K562 (cell line): ENCODE measurements around the gene FZD10. TPM values are rescaled to one million over a fixed set of nuclear protein-coding genes. Genes with fewer than 3 reads are reported as not detected.

Experiments
- ATAC-seq: fragments of 200-7000 bp; cut with Tn5 transposase; 3 replicates; pipeline ENCODE4 v1.9.1; 2020; ENCODE audit warnings: moderate library complexity
- BruUV-seq: library from RNA; stranded (reverse); fragments of 400-500 nt; replicated peaks from 2 replicates; lab custom pipeline; 2021; lab: Mats Ljungman, UMichigan
- CTCF ChIA-PET: fragments of 300-600 bp; formaldehyde crosslinking; extraction: SDS; loops from one replicate; lab custom pipeline; 2021; ENCODE audit warnings: low intra/inter-chr PET ratio; lab: Yijun Ruan, JAX
- POLR2A ChIA-PET: fragments of 300-600, 350-650 bp; sonication (Branson Sonifier 250); formaldehyde crosslinking; extraction: SDS; loops from one replicate; lab custom pipeline; 2021; ENCODE audit warnings: antibody characterized with exemption, inconsistent platforms; lab: Yijun Ruan, JAX
- DNase-seq, 4 experiments: peaks; one replicate each; pipeline versions ENCODE4 v3.0.0 to v3.0.0-alpha.2; 2011 to 2018; ENCODE audit warnings: low spot score in 3 of 4, mixed read lengths in 3 of 4; ENCODE audit errors: extremely low read depth in 1 of 4
- FAIRE-seq: peaks from 2 replicates; lab custom pipeline; 2011; peaks lifted over from hg19 to GRCh38; lab: Jason Lieb, UNC
- H2AFZ ChIP-seq: 2 replicates; pipeline ENCODE4 v1.6.0; 2011; ENCODE audit warnings: low read depth, low read length, control low read depth, inconsistent platforms
- H3K27ac ChIP-seq: fragments of 200-600 bp; 3 replicates; pipeline ENCODE4 v1.8.0; 2011; ENCODE audit warnings: low read depth, mild to moderate bottlenecking, control low read depth, inconsistent platforms, low read length, moderate library complexity, mixed read lengths; ENCODE audit errors: extremely low read depth
- H3K27me3 ChIP-seq, 2 experiments: fragments of 300-600 bp in 1 of 2; 2 replicates in 1 of 2; 3 replicates in 1 of 2; pipeline versions ENCODE4 v1.6.0 to v1.8.0; 2011; ENCODE audit warnings: inconsistent platforms in 2 of 2, low read length in 2 of 2, mild to moderate bottlenecking in 1 of 2, mixed read lengths in 1 of 2, moderate library complexity in 1 of 2; ENCODE audit not compliant: control insufficient read depth in 2 of 2, insufficient read depth in 2 of 2
- H3K36me3 ChIP-seq: fragments of 300-600 bp; 3 replicates; pipeline ENCODE4 v1.8.0; 2011; ENCODE audit warnings: mild to moderate bottlenecking, low read length, inconsistent platforms; ENCODE audit not compliant: control insufficient read depth, insufficient read depth
- H3K4me1 ChIP-seq, 2 experiments: fragments of 200-600 bp in 1 of 2; replicated peaks in 1 of 2; 2 replicates in 1 of 2; 3 replicates in 1 of 2; pipeline versions ENCODE4 v1.5.1 to v1.8.0; 2011; ENCODE audit warnings: inconsistent platforms in 2 of 2, low read length in 2 of 2, mild to moderate bottlenecking in 1 of 2, mixed read lengths in 1 of 2, moderate library complexity in 1 of 2; ENCODE audit not compliant: control insufficient read depth in 2 of 2, insufficient read depth in 2 of 2
- H3K4me2 ChIP-seq: 2 replicates; pipeline ENCODE4 v1.6.1; 2011; ENCODE audit warnings: low read length, control low read depth, inconsistent platforms, mixed read lengths; ENCODE audit not compliant: insufficient read depth
- H3K4me3 ChIP-seq: fragments of 200-600 bp; sonication (generic), shearing (Covaris generic); 2 replicates; pipeline ENCODE4 v1.5.1; 2016; ENCODE audit warnings: control low read depth, inconsistent platforms
- H3K79me2 ChIP-seq: fragments of 200-600 bp; 3 replicates; pipeline ENCODE4 v1.8.0; 2011; ENCODE audit warnings: low read length, inconsistent platforms; ENCODE audit not compliant: control insufficient read depth, insufficient read depth
- H3K9ac ChIP-seq, 2 experiments: 2 replicates each; pipeline versions ENCODE4 v1.6.0 to v1.6.1; 2011; ENCODE audit warnings: low read depth in 2 of 2, low read length in 2 of 2, control low read depth in 1 of 2, inconsistent platforms in 1 of 2, mild to moderate bottlenecking in 1 of 2, mixed read lengths in 1 of 2; ENCODE audit not compliant: insufficient read depth in 1 of 2
- H3K9me1 ChIP-seq: one replicate; pipeline ENCODE4 v1.6.0; 2011; ENCODE audit warnings: inconsistent platforms, mild to moderate bottlenecking, low read length, moderate library complexity; ENCODE audit not compliant: control insufficient read depth, insufficient read depth
- H3K9me3 ChIP-seq: replicated peaks from 2 replicates; pipeline ENCODE4 v1.5.1; 2011; ENCODE audit warnings: low read depth, low read length, inconsistent platforms; ENCODE audit not compliant: control insufficient read depth, insufficient read depth
- H4K20me1 ChIP-seq: replicated peaks from 2 replicates; pipeline ENCODE4 v1.6.1; 2011; ENCODE audit warnings: low read length, inconsistent platforms, mixed read lengths; ENCODE audit not compliant: control insufficient read depth, insufficient read depth
- CCAR2 ChIP-seq: fragments of 200-400 bp; formaldehyde crosslinking; IDR thresholded peaks from 2 replicates; pipeline ENCODE4 v1.6.1; 2017; ENCODE audit warnings: mild to moderate bottlenecking, low read depth, low read length
- CHAMP1 ChIP-seq: fragments of 450-650 bp; IDR thresholded peaks from 2 replicates; pipeline ENCODE4 v1.6.1; 2016; ENCODE audit warnings: mild to moderate bottlenecking
- FOSL1 ChIP-seq: fragments of 200-800 bp; sonication (Bioruptor generic); conservative IDR thresholded peaks from 2 replicates; pipeline ENCODE4 v1.6.1; 2016; ENCODE audit warnings: missing genetic modification characterization, missing compliant biosample characterization
- GTF2A2 ChIP-seq: IDR thresholded peaks from 2 replicates; pipeline ENCODE4 v1.6.1; 2016; ENCODE audit warnings: mild to moderate bottlenecking, missing genetic modification characterization, missing compliant biosample characterization
- MAFF ChIP-seq: IDR thresholded peaks from 2 replicates; pipeline ENCODE4 v1.6.1; 2012; ENCODE audit warnings: low read length, improper control_type of control experiment
- NR3C1 ChIP-seq: sonication (generic); formaldehyde crosslinking; IDR thresholded peaks from 2 replicates; pipeline ENCODE4 v1.8.1; 2022; ENCODE audit warnings: missing genetic modification reagents
- RBFOX2 ChIP-seq: fragments of 200-400 bp; formaldehyde crosslinking; IDR thresholded peaks from 2 replicates; pipeline ENCODE4 v1.6.1; 2017; ENCODE audit warnings: low read depth, mild to moderate bottlenecking, low read length, moderate library complexity
- SIN3A ChIP-seq, 2 experiments: fragments of 150-350 bp in 1 of 2; IDR thresholded peaks; 2 replicates each; pipeline ENCODE4 v1.6.1; 2011 to 2016; ENCODE audit warnings: borderline replicate concordance in 2 of 2, low read depth in 2 of 2, low read length in 2 of 2, mild to moderate bottlenecking in 2 of 2, moderate library complexity in 2 of 2; ENCODE audit not compliant: control insufficient read depth in 1 of 2
- SMAD4 ChIP-seq: fragments of 250-450 bp; sonication (Bioruptor Pico); conservative IDR thresholded peaks from 2 replicates; pipeline ENCODE4 v1.8.0; 2021; ENCODE audit warnings: inconsistent platforms, mild to moderate bottlenecking, moderate library complexity
- ZNF121 ChIP-seq: sonication (generic); formaldehyde crosslinking; conservative IDR thresholded peaks from 2 replicates; pipeline ENCODE4 v1.8.0; 2022; ENCODE audit warnings: missing genetic modification reagents
- ZNF511 ChIP-seq: sonication (generic); formaldehyde crosslinking; IDR thresholded peaks from 2 replicates; pipeline ENCODE4 v1.8.0; 2022; ENCODE audit warnings: mild to moderate bottlenecking, missing genetic modification reagents
- ZNF785 ChIP-seq: fragments of 250-450 bp; sonication (Bioruptor Pico); IDR thresholded peaks from 2 replicates; pipeline ENCODE4 v1.4.0; 2020; ENCODE audit warnings: mild to moderate bottlenecking
- WGBS: fragments of 100-300 bp; shearing (Covaris generic); methylation state at CpG from one replicate; pipeline ENCODE4 v1.1.6; 2016; ENCODE audit warnings: low coverage, mixed read lengths; ENCODE audit not compliant: insufficient coverage; ENCODE audit errors: missing lambda C conversion rate; 5-methylcytosine and 5-hydroxymethylcytosine counted together
- in situ Hi-C: fragments of 300-500 bp; cut with MboI; formaldehyde crosslinking; loops from 4 replicates; pipeline ENCODE4 v1.15.0; 2018; ENCODE audit warnings: inconsistent platforms, mixed read lengths
- intact Hi-C: fragments of 100-400 bp; cut with micrococcal nuclease; formaldehyde crosslinking; loops from 2 replicates; pipeline ENCODE4 v1.14.2; 2022
- polyA plus RNA-seq, 8 experiments: library from polyadenylated mRNA; depleted of rRNA in 4 of 8; stranded (reverse) in 5 of 8; unstranded in 3 of 8; fragments of >200 nt; fragmentation: Nextera tagmentation in 2 of 8; fragmentation: Illumina TruSeq in 1 of 8; extraction: Ambion mirVana in 2 of 8; extraction: Trizol in 1 of 8; gene quantifications; 2 replicates each; pipeline versions ENCODE4 v1.2.1 to v1.2.3, GENCODE V29; 2011 to 2014; ENCODE audit warnings: inconsistent platforms in 1 of 8, missing spikeins in 1 of 8
- total RNA-seq, 7 experiments: library from RNA; depleted of rRNA in 6 of 7; stranded (reverse); fragments of >200 nt in 6 of 7; fragmentation: Illumina TruSeq in 2 of 7; extraction: Trizol in 2 of 7; gene quantifications; 2 replicates each; pipeline versions ENCODE4 v1.2.1 to v1.2.3, GENCODE V29; 2011 to 2021; ENCODE audit warnings: low replicate concordance in 1 of 7
- TF ChIP-seq, protein P1 (sequence below): sonication (generic); formaldehyde crosslinking; IDR thresholded peaks from 2 replicates; pipeline ENCODE4 v1.8.0; 2022; ENCODE audit warnings: mild to moderate bottlenecking, missing genetic modification reagents
- TF ChIP-seq, protein P2 (sequence below): fragments of 450-650 bp; IDR thresholded peaks from 2 replicates; pipeline ENCODE4 v1.7.0; 2016; ENCODE audit warnings: borderline replicate concordance

FZD10 gene
- total and polyA plus RNA-seq, 9 of the 15 experiments (the other 6 are each of a cell fraction or from before 2014, with no cell fraction given), result not detected

- TF ChIP-seq ZNF785 (CRISPR knock-in tag), result no peak
Measured at GRCh38 chr12:130156652-130157275, 5.5 kb upstream of the FZD10 start (continued).

GRCh38 chr12:130157998-130158753 lies 4.1 kb upstream of the FZD10 start:
- CTCF ChIA-PET, result no interaction called here
- BruUV-seq, result no TSS peak
- 0% methylated on average over 15 of the region's 15 CpGs for WGBS
- intact Hi-C loops (no loop called here), in situ Hi-C loops (no loop called here)
- H3K79me2 ChIP-seq, result no peaks in the 10 kb centered on the region
- POLR2A ChIA-PET, result no interaction called here
- H3K27ac ChIP-seq, result no peak overlapping the region
- FAIRE-seq (no peak), ATAC-seq (no peak), DNase-seq (no peak)
- peaks cover 4 to 29% of the 10 kb centered on the region in 2 experiments; a peak in 4 of 5 replicates for H3K27me3 ChIP-seq
- 0 out of 2 replicates have a peak, but pooled peaks cover 3% of the 10 kb centered on the region for H4K20me1 ChIP-seq
- H3K36me3 ChIP-seq, result no peaks in the 10 kb centered on the region
- peaks cover 2% of the 10 kb centered on the region for H3K9me1 ChIP-seq
- H3K9me3 ChIP-seq, result no peaks in the 10 kb centered on the region
- no peak overlapping the region for H3K4me3 ChIP-seq
- no peak overlapping the region for H2AFZ ChIP-seq
- H3K9ac ChIP-seq, result no peak overlapping the region
- H3K4me2 ChIP-seq, result no peak overlapping the region
- H3K4me1 ChIP-seq, result peaks cover 0 to 7% of the 10 kb centered on the region in 2 experiments; a peak in 2 of 5 replicates
- TF ChIP-seq ZNF511 (CRISPR knock-in tag), result no peak
- no peak for TF ChIP-seq CHAMP1
- no peak for TF ChIP-seq MAFF
- TF ChIP-seq ZNF121 (CRISPR knock-in tag), result no peak
- TF ChIP-seq GTF2A2 (tag), result no peak
- TF ChIP-seq SIN3A (IDR thresholded peaks at IDR 0.05; ENCODE audit: borderline replicate concordance in 2 of 2, control insufficient read depth in 1 of 2, low read depth in 2 of 2, low read length in 2 of 2), result no peak
- TF ChIP-seq NR3C1 (CRISPR knock-in tag), result no peak
- TF ChIP-seq, protein P1, sequence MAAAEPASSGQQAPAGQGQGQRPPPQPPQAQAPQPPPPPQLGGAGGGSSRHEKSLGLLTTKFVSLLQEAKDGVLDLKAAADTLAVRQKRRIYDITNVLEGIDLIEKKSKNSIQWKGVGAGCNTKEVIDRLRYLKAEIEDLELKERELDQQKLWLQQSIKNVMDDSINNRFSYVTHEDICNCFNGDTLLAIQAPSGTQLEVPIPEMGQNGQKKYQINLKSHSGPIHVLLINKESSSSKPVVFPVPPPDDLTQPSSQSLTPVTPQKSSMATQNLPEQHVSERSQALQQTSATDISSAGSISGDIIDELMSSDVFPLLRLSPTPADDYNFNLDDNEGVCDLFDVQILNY, result no peak
- no peak for TF ChIP-seq CCAR2
- no peak for TF ChIP-seq SMAD4 (CRISPR knock-in tag)
- TF ChIP-seq RBFOX2, result no peak
- TF ChIP-seq, protein P2, sequence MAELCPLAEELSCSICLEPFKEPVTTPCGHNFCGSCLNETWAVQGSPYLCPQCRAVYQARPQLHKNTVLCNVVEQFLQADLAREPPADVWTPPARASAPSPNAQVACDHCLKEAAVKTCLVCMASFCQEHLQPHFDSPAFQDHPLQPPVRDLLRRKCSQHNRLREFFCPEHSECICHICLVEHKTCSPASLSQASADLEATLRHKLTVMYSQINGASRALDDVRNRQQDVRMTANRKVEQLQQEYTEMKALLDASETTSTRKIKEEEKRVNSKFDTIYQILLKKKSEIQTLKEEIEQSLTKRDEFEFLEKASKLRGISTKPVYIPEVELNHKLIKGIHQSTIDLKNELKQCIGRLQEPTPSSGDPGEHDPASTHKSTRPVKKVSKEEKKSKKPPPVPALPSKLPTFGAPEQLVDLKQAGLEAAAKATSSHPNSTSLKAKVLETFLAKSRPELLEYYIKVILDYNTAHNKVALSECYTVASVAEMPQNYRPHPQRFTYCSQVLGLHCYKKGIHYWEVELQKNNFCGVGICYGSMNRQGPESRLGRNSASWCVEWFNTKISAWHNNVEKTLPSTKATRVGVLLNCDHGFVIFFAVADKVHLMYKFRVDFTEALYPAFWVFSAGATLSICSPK, result no peak
- TF ChIP-seq FOSL1 (tag), result no peak
